Hematopoietic multipotent progenitor cell (in vitro differentiated cells): Measurements from ENCODE around the gene CYB5A. TPM values are rescaled to one million over a fixed set of nuclear protein-coding genes. Genes with fewer than 3 reads are reported as not detected.

ENCODE experiments used
- DNase-seq, 3 donors: peaks; one replicate each; pipeline ENCODE4 v3.0.0-alpha.2; 2011 to 2015; ENCODE audit warnings: low read depth in 2 of 3, low spot score in 2 of 3
- total RNA-seq: library from RNA; depleted of rRNA; stranded (reverse); fragments of >200 nt; gene quantifications from one replicate; pipeline ENCODE4 v1.2.3, GENCODE V29; 2012

The CYB5A gene
- total RNA-seq, 1 donor: 24.2 TPM

GRCh38 chr18:74278983-74279382 is 12.8 kb downstream of the CYB5A start:
- DNase-seq: no peak

GRCh38 chr18:74278058-74278457 is 13.7 kb downstream of the CYB5A start:
- no peak for DNase-seq

DNA sequence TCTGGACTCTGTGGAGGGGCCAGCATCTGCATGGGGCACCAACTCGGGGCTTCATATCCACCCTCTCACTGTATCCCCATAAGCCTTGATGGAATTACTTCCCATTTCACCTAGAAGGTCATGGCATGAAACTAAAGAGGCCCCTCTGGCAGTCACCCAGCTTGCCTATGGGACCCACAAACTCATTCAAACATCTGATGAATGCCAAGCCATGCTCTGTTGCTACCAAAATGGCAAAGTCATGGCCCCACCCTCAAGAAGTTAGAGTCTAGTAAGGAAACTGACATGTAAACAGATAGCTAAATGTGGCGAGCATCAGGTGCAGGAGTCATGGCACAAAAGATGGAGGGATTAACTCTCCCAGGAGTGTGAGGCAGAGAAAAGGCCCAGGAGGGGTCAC is 14.5 kb downstream of the CYB5A start:
- no peak for DNase-seq

GRCh38 chr18:74276609-74277008 is 15.2 kb downstream of the CYB5A start:
- no peak for DNase-seq

GRCh38 chr18:74275736-74276135 is 16.0 kb downstream of the CYB5A start:
- DNase-seq: no peak

GRCh38 chr18:74274700-74275099 is 17.1 kb downstream of the CYB5A start:
- DNase-seq: no peak

DNA sequence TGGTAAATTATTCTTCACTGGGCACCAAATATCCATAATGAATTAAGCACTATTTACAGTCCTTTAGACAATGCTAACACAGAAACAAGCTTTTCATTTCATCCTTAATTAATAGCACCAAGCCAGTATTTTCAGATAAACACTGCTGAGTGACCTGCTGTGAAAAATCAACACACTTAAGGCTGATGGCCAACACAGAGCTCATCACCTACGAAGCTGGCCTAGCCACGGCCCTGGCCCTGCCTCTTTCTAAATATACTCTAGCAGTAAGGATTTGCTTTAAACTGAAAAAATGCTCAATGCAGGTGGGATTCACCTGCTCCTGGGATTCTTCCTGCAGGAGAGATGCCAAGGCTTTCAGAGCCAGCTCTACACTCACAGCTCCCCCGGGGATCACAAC is 18.4 kb downstream of the CYB5A start:
- DNase-seq: no peak

DNA sequence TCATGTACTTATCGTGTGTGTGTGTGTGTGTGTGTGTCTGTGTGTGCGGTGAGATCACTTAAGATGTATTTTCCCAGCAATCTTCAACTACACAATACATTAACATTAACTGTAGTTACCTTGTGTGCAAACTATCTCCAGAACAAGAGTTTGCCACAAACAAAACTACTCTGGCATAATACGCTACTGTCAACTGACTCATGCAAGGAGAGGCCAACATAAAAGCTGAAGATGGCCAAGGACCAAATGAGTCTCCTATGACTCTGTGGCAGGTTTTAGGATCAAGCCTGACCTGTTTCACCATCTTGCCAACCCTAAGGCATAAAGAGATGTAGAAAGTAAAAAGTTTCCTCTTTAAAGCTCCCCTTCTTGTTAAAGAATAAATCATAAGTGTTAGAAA is 20.1 kb downstream of the CYB5A start:
- no peak for DNase-seq

GRCh38 chr18:74268933-74269620 is 22.7 kb downstream of the CYB5A start:
- no peak for DNase-seq

- no peak for DNase-seq
Measured at GRCh38 chr18:74268175-74268574, 23.6 kb downstream of the CYB5A start.

DNA sequence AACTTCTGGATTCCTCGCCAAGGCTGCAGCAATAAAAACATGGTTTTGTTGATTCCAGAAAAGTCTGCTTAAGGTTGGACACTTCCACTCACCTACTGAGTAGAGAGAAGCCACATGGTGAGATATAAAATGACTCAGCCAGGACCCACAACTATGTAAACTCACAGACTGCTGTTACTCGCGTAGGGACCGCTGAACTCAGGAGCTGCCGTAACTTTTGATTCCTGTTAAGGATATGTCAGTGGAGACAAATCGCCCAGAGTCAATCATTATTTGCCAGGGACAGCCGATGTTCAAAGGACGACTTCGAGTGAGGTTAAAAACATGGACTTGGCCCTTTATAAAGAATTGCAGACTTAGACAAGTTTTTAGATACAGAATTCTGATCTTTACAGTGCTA is 25.6 kb downstream of the CYB5A start:
- no peak for DNase-seq

GRCh38 chr18:74265546-74266098 is 26.1 kb downstream of the CYB5A start:
- no peak for DNase-seq

GRCh38 chr18:74264303-74265020 is 27.3 kb downstream of the CYB5A start:
- DNase-seq: no peak

- no peak for DNase-seq
Measured at GRCh38 chr18:74261053-74261713, 30.6 kb downstream of the CYB5A start.

GRCh38 chr18:74259347-74259746 is 32.4 kb downstream of the CYB5A start:
- DNase-seq: no peak

- DNase-seq: no peak
Measured at GRCh38 chr18:74257083-74257482, 34.7 kb downstream of the CYB5A start.

- no peak for DNase-seq
Measured at GRCh38 chr18:74256190-74256589, 35.6 kb downstream of the CYB5A start.

DNA sequence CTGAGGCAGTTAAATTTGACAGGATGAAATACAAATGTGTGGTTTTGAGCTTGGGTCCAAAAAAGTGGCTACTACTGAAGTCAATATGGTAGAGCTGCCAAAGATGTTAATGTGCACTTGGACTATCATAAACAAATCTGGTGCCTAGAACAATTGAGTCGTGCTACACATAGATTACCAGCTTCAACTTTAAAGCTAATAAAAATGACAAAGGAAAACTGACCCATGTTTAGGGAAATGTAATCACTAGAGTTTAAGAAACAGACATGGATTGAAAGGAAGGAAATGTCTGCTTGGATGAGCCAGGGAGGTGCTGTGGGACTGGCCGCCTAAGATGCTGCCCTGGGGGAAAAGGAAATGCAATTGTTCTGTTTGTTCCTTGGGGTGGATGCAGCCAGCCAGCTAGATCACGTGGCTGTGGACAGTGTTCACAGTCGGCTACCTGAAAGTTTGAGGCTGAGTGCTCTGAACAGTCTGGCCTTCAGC is 36.6 kb downstream of the CYB5A start:
- DNase-seq: no peak

GRCh38 chr18:74252039-74252395 is 39.7 kb downstream of the CYB5A start:
- peak in 2 of 3 donors; percentile 3 to 4 for DNase-seq

- peak in 2 of 3 donors; percentile 15 to 46 for DNase-seq
Measured at GRCh38 chr18:74251297-74252038, 40.3 kb downstream of the CYB5A start.

DNA sequence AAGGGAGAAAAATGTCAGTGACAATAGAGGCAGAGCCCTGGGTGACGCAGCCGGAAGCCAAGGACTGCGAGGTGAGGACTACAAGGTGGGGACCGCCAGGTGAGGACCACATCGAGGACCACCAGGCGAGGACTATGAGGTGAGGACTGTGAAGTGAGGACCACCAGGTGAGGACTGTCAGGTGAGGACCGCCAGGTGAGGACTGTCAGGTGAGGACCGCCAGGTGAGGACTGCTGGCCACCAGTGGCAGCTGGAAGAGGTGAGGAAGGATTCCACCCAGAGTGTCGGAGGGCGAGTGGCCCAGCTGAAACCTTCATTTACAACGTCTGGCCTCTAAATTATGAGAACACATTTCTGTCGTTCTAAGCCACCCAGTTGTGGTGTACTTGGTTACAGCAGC is 41.6 kb downstream of the CYB5A start:
- DNase-seq: no peak
